Ovary (tissue), 9 donors: ENCODE data around the gene SCML1. TPM values are rescaled to one million over a fixed set of nuclear protein-coding genes. Genes with fewer than 3 reads are reported as not detected.

ENCODE experiments used
- DNase-seq, 5 donors: peaks; one replicate each; pipeline ENCODE4 v3.0.0-alpha.2; 2019 to 2020
- H3K27ac ChIP-seq, 2 donors: fragments of 200-600 bp; one replicate each; pipeline versions ENCODE4 v1.5.1 to v1.8.0; 2019 to 2022
- H3K27me3 ChIP-seq: fragments of 200-600 bp; one replicate; pipeline ENCODE4 v1.8.0; 2022
- H3K36me3 ChIP-seq: fragments of 200-600 bp; sonication (generic); one replicate; pipeline ENCODE4 v1.5.1; 2019
- H3K4me1 ChIP-seq: one replicate; pipeline ENCODE4 v1.8.1; 2013; ENCODE audit warnings: mild to moderate bottlenecking, moderate library complexity; ENCODE audit not compliant: insufficient read depth
- H3K4me3 ChIP-seq: fragments of 200-600 bp; sonication (generic); one replicate; pipeline ENCODE4 v1.5.1; 2017
- H3K9me3 ChIP-seq, 2 donors: fragments of 200-600 bp in 1 of 2; sonication (generic) in 1 of 2; one replicate each; pipeline versions ENCODE4 v1.5.1 to v1.8.1; 2013 to 2019; ENCODE audit warnings: mild to moderate bottlenecking in 1 of 2, moderate library complexity in 1 of 2
- EP300 ChIP-seq: sonication (generic); formaldehyde crosslinking; IDR thresholded peaks from one replicate; pipeline ENCODE4 v1.6.1; 2017; ENCODE audit warnings: antibody characterized with exemption
- POLR2A ChIP-seq: fragments of 450-650 bp; IDR thresholded peaks from one replicate; pipeline ENCODE4 v1.6.1; 2017; ENCODE audit warnings: antibody characterized with exemption, mild to moderate bottlenecking, moderate library complexity
- WGBS, 3 donors: extraction: QIAGEN DNeasy Blood & Tissue Kit in 1 of 3; methylation state at CpG; one replicate each; pipeline versions ENCODE4 v1.1.5 to v1.1.7; 2013 to 2017; 5-methylcytosine and 5-hydroxymethylcytosine counted together
- intact Hi-C, 4 donors: fragments of 100-400 bp; cut with DNase I; formaldehyde crosslinking; loops; one replicate each; pipeline versions ENCODE4 v1.11.0 to v1.15.1; 2022 to 2023
- polyA plus RNA-seq, 2 donors: library from polyadenylated mRNA; stranded (reverse); fragments of 200-250 nt in 1 of 2; fragments of 350-450 nt in 1 of 2; fragmentation: Illumina TruSeq in 1 of 2; extraction: RNeasy Lipid Tissue Mini Kit (QIAGEN cat#74804) in 1 of 2; gene quantifications; one replicate each; pipeline ENCODE4 v1.2.3, GENCODE V29; 2013 to 2014
- total RNA-seq, 7 donors: library from RNA; depleted of rRNA in 2 of 7; stranded (reverse); fragments of >200 nt in 2 of 7; fragmentation: NEBNext Ultra II Directional in 3 of 7; extraction: Animal tissue kit (Norgen Biotek cat#: 25700) in 3 of 7; gene quantifications; one replicate each; pipeline versions ENCODE4 v1.1.0 to v1.2.4, GENCODE V29; 2016 to 2023
- TF ChIP-seq, protein P1 (sequence below), 3 donors: fragments of 450-650 bp in 2 of 3; fragments of 200-600 bp in 1 of 3; IDR thresholded peaks; one replicate each; pipeline versions ENCODE4 v1.5.1 to v1.8.0; 2016 to 2022; ENCODE audit warnings: antibody characterized with exemption in 3 of 3, mild to moderate bottlenecking in 1 of 3
- donor health status: DM: no; HTN: no; CAD: no; lungs with moderate emphysema.
- donor health status: DM: no; HTN: no; CAD: no.
- donor health status: Bipolar disorder and iron deficiency.
- donor health status: DM: yes; HTN: yes; CAD: no.
- donor health status: DM: no; HTN: no; CAD: no.
- donor health status: DM: yes; HTN: yes; CAD: no.

Gene SCML1
- total and polyA plus RNA-seq, 9 donors = 14.1 to 27.7 (median 21.7) TPM

- Histone ChIP-seq H3K9me3 (no peaks in the 10 kb centered on the region), H3K36me3 (no peaks in the 10 kb centered on the region), H3K27ac (no peak overlapping the region), H3K4me1 (no peaks in the 10 kb centered on the region), H3K27me3 (no peaks in the 10 kb centered on the region), H3K4me3 (no peak overlapping the region)
- DNase-seq = no peak
- TF ChIP-seq EP300 (no peak), POLR2A (no peak)
- TF ChIP-seq, protein P1, sequence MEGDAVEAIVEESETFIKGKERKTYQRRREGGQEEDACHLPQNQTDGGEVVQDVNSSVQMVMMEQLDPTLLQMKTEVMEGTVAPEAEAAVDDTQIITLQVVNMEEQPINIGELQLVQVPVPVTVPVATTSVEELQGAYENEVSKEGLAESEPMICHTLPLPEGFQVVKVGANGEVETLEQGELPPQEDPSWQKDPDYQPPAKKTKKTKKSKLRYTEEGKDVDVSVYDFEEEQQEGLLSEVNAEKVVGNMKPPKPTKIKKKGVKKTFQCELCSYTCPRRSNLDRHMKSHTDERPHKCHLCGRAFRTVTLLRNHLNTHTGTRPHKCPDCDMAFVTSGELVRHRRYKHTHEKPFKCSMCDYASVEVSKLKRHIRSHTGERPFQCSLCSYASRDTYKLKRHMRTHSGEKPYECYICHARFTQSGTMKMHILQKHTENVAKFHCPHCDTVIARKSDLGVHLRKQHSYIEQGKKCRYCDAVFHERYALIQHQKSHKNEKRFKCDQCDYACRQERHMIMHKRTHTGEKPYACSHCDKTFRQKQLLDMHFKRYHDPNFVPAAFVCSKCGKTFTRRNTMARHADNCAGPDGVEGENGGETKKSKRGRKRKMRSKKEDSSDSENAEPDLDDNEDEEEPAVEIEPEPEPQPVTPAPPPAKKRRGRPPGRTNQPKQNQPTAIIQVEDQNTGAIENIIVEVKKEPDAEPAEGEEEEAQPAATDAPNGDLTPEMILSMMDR (IDR thresholded peaks at IDR 0.05) = no peak
- WGBS, 3 donors = 69 to 73% (median 72%) methylated on average over 11 of the region's 11 CpGs
- intact Hi-C loops = no loop called here
These were observed 3.1 kb downstream of the SCML1 start for GRCh38 chrX:17740137-17741122.

DNA sequence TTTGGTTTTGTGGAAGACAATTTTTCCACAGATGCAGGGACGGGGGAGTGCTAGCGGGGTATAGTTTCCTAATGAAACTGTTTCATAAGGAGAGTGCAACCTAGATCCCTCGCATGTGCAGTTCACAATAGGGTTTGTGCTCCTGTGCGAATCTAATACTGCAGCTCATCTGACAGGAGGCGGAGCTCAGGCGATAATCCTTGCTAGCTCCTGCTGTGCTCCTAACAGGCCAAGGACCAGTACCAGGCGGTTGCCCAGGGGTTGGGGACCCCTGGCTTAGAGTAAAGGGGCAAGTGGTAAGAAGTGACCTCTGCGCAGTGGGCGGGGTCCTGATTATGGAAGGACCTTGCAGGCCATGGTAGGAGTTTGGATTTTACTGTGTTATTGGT lies 3.8 kb downstream of the SCML1 start:
- no peaks in the 10 kb centered on the region for H3K4me1 ChIP-seq
- intact Hi-C loops = no loop called here
- 51 to 61% (median 60%) methylated on average over 9 of the region's 9 CpGs for WGBS, 3 donors
- H3K4me3 ChIP-seq = no peak overlapping the region
- no peak overlapping the region for H3K27ac ChIP-seq
- H3K36me3 ChIP-seq = no peaks in the 10 kb centered on the region
- no peaks in the 10 kb centered on the region for H3K9me3 ChIP-seq
- TF ChIP-seq EP300 = no peak
- TF ChIP-seq POLR2A = no peak
- TF ChIP-seq, protein P1 (IDR thresholded peaks at IDR 0.05) = no peak
- H3K27me3 ChIP-seq = no peaks in the 10 kb centered on the region
- DNase-seq = no peak

DNA sequence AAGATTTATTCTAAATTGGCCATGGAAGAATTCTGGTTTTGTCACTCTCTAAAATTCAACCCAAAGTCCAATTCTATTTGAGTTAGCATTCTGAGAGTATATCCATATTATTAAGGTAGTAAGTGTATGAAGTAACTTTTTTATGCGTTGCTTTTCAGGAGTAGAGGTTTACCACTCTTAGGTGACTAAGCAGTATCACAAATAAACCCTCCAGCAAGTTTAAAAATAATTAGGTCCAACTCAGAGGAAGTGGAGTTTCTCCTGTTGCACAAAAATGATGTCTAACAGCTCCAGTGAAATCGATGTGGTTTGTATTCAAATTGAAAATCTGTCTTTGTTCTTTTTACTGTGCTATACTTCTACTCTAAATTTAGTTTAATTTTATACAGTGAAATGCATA lies 6.6 kb downstream of the SCML1 start:
- no peak for TF ChIP-seq EP300
- TF ChIP-seq POLR2A = no peak
- TF ChIP-seq, protein P1 (IDR thresholded peaks at IDR 0.05) = no peak
- Histone ChIP-seq H3K9me3 (no peaks in the 10 kb centered on the region), H3K4me1 (no peaks in the 10 kb centered on the region), H3K36me3 (no peaks in the 10 kb centered on the region), H3K27me3 (no peaks in the 10 kb centered on the region), H3K27ac (no peak overlapping the region), H3K4me3 (no peak overlapping the region)
- WGBS, 3 donors = 44 to 48% (median 45%) methylated on average over 2 of the region's 2 CpGs
- DNase-seq = no peak
- intact Hi-C loops = no loop called here

GRCh38 chrX:17744896-17745523 lies 7.7 kb downstream of the SCML1 start:
- TF ChIP-seq, protein P1 (IDR thresholded peaks at IDR 0.05) = peak in 1 of 3 donors; percentile 13
- TF ChIP-seq EP300 (no peak), POLR2A (no peak)
- 64 to 74% (median 70%) methylated on average over 2 of the region's 2 CpGs for WGBS, 3 donors
- no peak overlapping the region for H3K27ac ChIP-seq
- no peak for DNase-seq
- no peaks in the 10 kb centered on the region for H3K27me3 ChIP-seq
- intact Hi-C loops = no loop called here
- H3K4me1 ChIP-seq = no peaks in the 10 kb centered on the region
- H3K4me3 ChIP-seq = no peak overlapping the region
- H3K36me3 ChIP-seq = no peaks in the 10 kb centered on the region
- no peaks in the 10 kb centered on the region for H3K9me3 ChIP-seq
